ENCODE measurements around the gene CCDC6.

Gene CCDC6

DNA sequence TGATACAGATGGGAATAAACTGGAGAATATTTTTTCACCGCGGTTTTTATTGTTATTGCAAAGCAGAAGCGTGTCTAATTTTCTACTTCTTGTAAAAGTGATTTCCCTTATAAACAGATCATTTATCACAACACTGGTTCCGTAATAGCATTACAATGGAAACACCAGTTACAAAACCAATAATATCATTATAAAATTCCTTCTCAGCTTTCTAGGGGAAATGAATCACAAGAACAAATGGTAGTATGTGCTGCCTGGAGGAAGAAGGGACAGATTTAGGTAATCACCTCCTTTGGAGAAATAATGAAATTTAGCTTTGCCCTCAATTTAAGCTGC lies 2.4 kb upstream of the CCDC6 start:
- H3K36me3 Mint-ChIP-seq (ENCODE audit: low read depth), result no peaks in the 10 kb centered on the region
- H3K27ac Mint-ChIP-seq, result peak overlapping the region; percentile 91
- TF ChIP-seq CTCF (IDR thresholded peaks at IDR 0.05), result no peak

DNA sequence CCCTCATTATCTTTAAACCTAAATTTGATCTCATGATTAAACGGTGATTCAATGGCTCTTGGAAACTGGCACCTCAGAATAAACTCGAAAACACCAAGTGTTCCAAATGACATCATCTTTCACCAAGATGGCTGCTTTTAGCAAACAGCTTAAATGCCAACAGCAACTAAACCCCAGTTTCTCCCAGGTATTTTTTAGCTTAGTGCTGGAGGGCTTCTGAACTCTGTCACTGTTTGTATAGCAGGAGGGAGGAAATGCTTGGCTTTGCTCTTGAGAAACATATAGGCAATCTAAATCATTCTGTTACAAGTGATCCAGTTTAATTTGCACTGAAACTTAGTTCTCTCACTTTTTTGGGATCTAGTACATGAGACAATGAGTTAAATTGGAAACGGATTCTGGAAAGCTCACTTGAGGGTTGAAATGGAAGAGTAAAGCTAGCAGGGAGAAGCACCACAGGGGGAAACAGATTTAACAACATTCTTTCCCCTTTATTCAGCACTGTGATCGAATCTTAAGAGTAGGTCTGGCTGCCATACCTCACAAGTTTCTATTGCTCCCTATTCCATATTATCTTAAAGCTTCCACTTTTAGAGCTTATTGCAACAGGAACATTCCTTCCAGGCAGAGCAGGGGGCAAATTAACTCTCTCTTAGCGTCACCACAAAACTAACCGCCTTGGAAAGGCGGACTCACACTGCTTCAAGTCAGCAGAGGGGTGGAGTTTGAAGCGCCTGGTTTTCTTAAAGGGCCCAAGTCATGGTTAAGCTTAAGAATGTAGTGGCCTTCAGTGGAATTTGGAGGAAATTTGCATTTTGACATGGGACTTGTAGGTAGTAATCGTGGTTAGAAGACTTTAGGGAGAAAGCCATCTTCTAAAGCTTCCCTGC lies 1.8 kb upstream of the CCDC6 start:
- Mint-ChIP-seq H3K9me3 (peaks cover 10% of the 10 kb centered on the region), H3K4me3 (peak overlapping the region; percentile 98), H3K27me3 (ENCODE audit: low read depth, poor library complexity) (peaks cover 3% of the 10 kb centered on the region), H3K4me1 (peaks cover 47% of the 10 kb centered on the region), H3K36me3 (ENCODE audit: low read depth) (peaks cover under 1% of the 10 kb centered on the region), H3K27ac (peak overlapping the region; percentile 91)
- peak; percentile 42 for DNase-seq
- no peak for TF ChIP-seq CTCF (IDR thresholded peaks at IDR 0.05)

More for the DNA sequence above, 2.4 kb upstream of the CCDC6 start:
- H3K4me3 Mint-ChIP-seq, result peak overlapping the region; percentile 98
- peaks cover 41% of the 10 kb centered on the region for H3K4me1 Mint-ChIP-seq
- H3K27me3 Mint-ChIP-seq (ENCODE audit: low read depth, poor library complexity), result peaks cover 3% of the 10 kb centered on the region
- H3K9me3 Mint-ChIP-seq, result peaks cover 16% of the 10 kb centered on the region
- DNase-seq, result no peak

GRCh38 chr10:59907537-59907917 lies 1.2 kb upstream of the CCDC6 start:
- Mint-ChIP-seq H3K36me3 (ENCODE audit: low read depth) (peaks cover 4% of the 10 kb centered on the region), H3K4me1 (peaks cover 52% of the 10 kb centered on the region), H3K27me3 (ENCODE audit: low read depth, poor library complexity) (peaks cover 3% of the 10 kb centered on the region), H3K27ac (peak overlapping the region; percentile 91), H3K4me3 (peak overlapping the region; percentile 98), H3K9me3 (peaks cover 4% of the 10 kb centered on the region)
- TF ChIP-seq CTCF (IDR thresholded peaks at IDR 0.05), result no peak
- no peak for DNase-seq

DNA sequence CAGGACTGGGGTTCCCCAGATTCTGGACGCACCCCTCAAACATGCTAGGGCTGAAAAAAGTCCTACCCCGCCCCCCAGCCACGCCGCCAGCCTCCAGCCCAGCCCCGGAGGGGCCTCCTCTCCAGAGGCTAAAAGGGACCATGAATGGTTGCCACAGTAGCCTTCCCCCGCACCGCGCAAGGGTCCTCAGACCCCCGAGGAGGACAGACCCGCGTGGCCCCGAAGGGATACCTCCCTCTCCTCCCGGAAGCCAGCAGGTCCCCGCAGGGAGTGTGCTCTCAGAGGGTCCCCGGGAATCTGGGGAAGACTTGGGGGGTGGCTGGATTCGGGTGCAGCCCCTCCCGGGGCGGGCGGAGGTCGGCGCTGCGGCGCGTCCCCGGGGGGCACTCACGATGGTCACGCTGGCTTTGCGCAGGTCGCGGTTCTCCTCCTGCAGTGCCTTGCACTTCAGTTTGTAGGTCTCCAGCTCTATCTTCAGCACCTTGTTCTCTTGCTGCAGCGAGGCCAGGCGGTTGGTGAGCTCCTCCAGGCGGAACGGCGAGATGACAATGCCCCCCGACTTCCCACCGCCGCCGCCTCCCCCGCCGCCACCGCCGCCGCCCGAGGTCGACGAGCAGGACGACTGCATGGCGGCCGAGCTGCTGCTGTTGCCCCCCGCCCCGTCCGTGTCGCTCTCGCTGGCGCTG lies 482 bp downstream of the CCDC6 start:
- H3K27me3 Mint-ChIP-seq (ENCODE audit: low read depth, poor library complexity), result no peaks in the 10 kb centered on the region
- TF ChIP-seq CTCF (IDR thresholded peaks at IDR 0.05), result no peak
- peak; percentile 38 for DNase-seq
- peak overlapping the region; percentile 98 for H3K4me3 Mint-ChIP-seq
- peaks cover 4% of the 10 kb centered on the region for H3K36me3 Mint-ChIP-seq (ENCODE audit: low read depth)
- H3K9me3 Mint-ChIP-seq, result no peaks in the 10 kb centered on the region
- no peak overlapping the region for H3K27ac Mint-ChIP-seq
- H3K4me1 Mint-ChIP-seq, result peaks cover 63% of the 10 kb centered on the region

DNA sequence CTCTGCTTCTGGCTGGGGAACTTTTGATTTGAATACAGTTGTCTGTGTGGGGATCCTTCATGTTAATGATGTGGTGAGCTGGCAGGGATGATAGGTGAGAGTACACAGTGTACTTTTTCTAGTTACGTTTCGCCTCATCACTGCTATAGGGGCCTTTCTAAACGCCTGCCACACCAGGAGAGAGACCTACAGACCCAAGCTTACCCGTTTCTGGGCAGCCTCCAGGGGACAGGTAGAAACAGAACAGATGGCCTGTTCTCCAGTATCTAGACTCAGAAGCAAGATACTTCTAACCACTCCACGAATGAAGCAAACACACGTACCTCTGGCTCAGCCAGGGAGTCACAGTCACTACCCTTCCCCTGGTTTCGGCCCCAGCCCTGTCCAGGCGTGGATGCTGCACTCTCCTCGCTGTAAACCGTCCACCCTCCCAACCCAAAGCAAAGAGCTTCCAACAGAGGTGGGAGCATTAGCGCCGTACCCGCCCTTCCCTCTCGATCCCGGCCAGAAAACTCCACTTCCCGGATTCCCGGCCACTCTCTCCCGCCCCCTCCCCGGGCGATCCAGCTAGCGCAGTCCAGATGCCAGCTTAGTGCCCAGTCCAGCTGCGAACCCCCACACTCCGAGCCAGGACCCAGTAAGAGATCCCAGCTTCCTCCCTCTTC lies 1.2 kb downstream of the CCDC6 start:
- Mint-ChIP-seq H3K36me3 (ENCODE audit: low read depth) (peaks cover 4% of the 10 kb centered on the region), H3K27ac (peak overlapping the region; percentile 92), H3K9me3 (no peaks in the 10 kb centered on the region), H3K27me3 (ENCODE audit: low read depth, poor library complexity) (no peaks in the 10 kb centered on the region), H3K4me1 (peaks cover 66% of the 10 kb centered on the region), H3K4me3 (peak overlapping the region; percentile 98)
- DNase-seq, result peak; percentile 46
- TF ChIP-seq CTCF (IDR thresholded peaks at IDR 0.05), result no peak

All from nephron progenitor cell (in vitro differentiated cells).